A549 (cell line): Measurements from ENCODE around the gene MARK2. TPM values are rescaled to one million over a fixed set of nuclear protein-coding genes. Genes with fewer than 3 reads are reported as not detected.

Experiments
- ATAC-seq, 2 experiments: fragments of 200-7000 bp in 1 of 2; fragments of >200 bp in 1 of 2; cut with Nextera tagmentation in 1 of 2; cut with Tn5 transposase in 1 of 2; 3 replicates each; pipeline versions ENCODE4 v1.8.0 to v1.9.1; 2018 to 2020; ENCODE audit warnings: mild to moderate bottlenecking in 1 of 2, moderate library complexity in 1 of 2
- CTCF ChIA-PET: fragments of 300-600 bp; sonication (Branson Sonifier 250); formaldehyde crosslinking; extraction: SDS; loops from one replicate; lab custom pipeline; 2021; ENCODE audit warnings: antibody characterized with exemption, inconsistent platforms; lab: Yijun Ruan, JAX
- POLR2A ChIA-PET: fragments of 350-600 bp; formaldehyde crosslinking; extraction: SDS; loops from one replicate; lab custom pipeline; 2021; ENCODE audit warnings: antibody characterized with exemption, inconsistent platforms; lab: Yijun Ruan, JAX
- DNase-seq, 2 experiments: peaks; one replicate each; pipeline versions ENCODE4 v3.0.0 to v3.0.0-alpha.2; 2011 to 2016; ENCODE audit warnings: low read depth in 1 of 2, low spot score in 1 of 2
- FAIRE-seq: peaks from 2 replicates; lab custom pipeline; 2011; peaks lifted over from hg19 to GRCh38; lab: Jason Lieb, UNC
- H3K27ac ChIP-seq, 2 experiments: fragments of >200 bp; sonication (Bioruptor Twin); formaldehyde crosslinking; 3 replicates each; pipeline ENCODE4 v1.5.1; 2016 to 2017
- H3K4me1 ChIP-seq: fragments of >200 bp; sonication (Bioruptor Twin); formaldehyde crosslinking; 3 replicates; pipeline ENCODE4 v1.6.1; 2016
- H3K4me2 ChIP-seq: fragments of >200 bp; sonication (Bioruptor Twin); formaldehyde crosslinking; 3 replicates; pipeline ENCODE4 v1.6.1; 2016
- H3K4me3 ChIP-seq: fragments of >200 bp; sonication (Bioruptor Twin); formaldehyde crosslinking; 3 replicates; pipeline ENCODE4 v1.5.1; 2016
- H3K9me3 ChIP-seq: fragments of >200 bp; sonication (Bioruptor Twin); formaldehyde crosslinking; 3 replicates; pipeline ENCODE4 v1.6.1; 2016
- CHD4 ChIP-seq: fragments of 200-600 bp; sonication (generic); IDR thresholded peaks from 2 replicates; pipeline ENCODE4 v1.6.1; 2016; ENCODE audit warnings: antibody characterized with exemption, mild to moderate bottlenecking, borderline replicate concordance
- EP300 ChIP-seq, 2 experiments: fragments of >200 bp; sonication (Bioruptor Twin); formaldehyde crosslinking; IDR thresholded peaks; 2 replicates in 1 of 2; 3 replicates in 1 of 2; pipeline ENCODE4 v1.6.1; 2016 to 2017
- FOXS1 ChIP-seq: fragments of 250-450 bp; sonication (Bioruptor Pico); IDR thresholded peaks from 2 replicates; pipeline ENCODE4 v1.5.0; 2020; ENCODE audit warnings: mild to moderate bottlenecking, moderate library complexity
- HEYL ChIP-seq: fragments of 250-450 bp; sonication (Bioruptor Pico); IDR thresholded peaks from 2 replicates; pipeline ENCODE4 v1.8.0; 2021; ENCODE audit warnings: mild to moderate bottlenecking, moderate library complexity
- JUNB ChIP-seq: fragments of >200 bp; sonication (Bioruptor Twin); formaldehyde crosslinking; IDR thresholded peaks from 2 replicates; pipeline ENCODE4 v1.6.1; 2016
- KDM1A ChIP-seq: fragments of 200-600 bp; sonication (generic); IDR thresholded peaks from 2 replicates; pipeline ENCODE4 v1.6.1; 2016; ENCODE audit warnings: low read depth, mild to moderate bottlenecking
- MAZ ChIP-seq: fragments of 150-350 bp; IDR thresholded peaks from 2 replicates; pipeline ENCODE4 v1.6.1; 2014; ENCODE audit warnings: antibody characterized with exemption, low read depth, low read length, borderline replicate concordance
- NR3C1 ChIP-seq: fragments of >200 bp; sonication (Bioruptor Twin); formaldehyde crosslinking; IDR thresholded peaks from 3 replicates; pipeline ENCODE4 v1.6.1; 2017
- PHF8 ChIP-seq: fragments of 200-600 bp; sonication (generic); IDR thresholded peaks from 2 replicates; pipeline ENCODE4 v1.6.1; 2016; ENCODE audit warnings: low read depth, mild to moderate bottlenecking, antibody characterized with exemption, moderate library complexity, borderline replicate concordance
- POLR2AphosphoS2 ChIP-seq: conservative IDR thresholded peaks from 2 replicates; pipeline ENCODE4 v1.6.1; 2012; ENCODE audit warnings: low read length, improper control_type of control experiment, inconsistent platforms
- RCOR1 ChIP-seq: fragments of 150-350 bp; IDR thresholded peaks from 2 replicates; pipeline ENCODE4 v1.6.1; 2014; ENCODE audit warnings: antibody characterized with exemption, low read length, low read depth
- RFX5 ChIP-seq: fragments of 450-650 bp; IDR thresholded peaks from 2 replicates; pipeline ENCODE4 v1.7.1; 2014; ENCODE audit warnings: antibody characterized with exemption, mild to moderate bottlenecking, moderate library complexity
- SMC3 ChIP-seq: fragments of >200 bp; sonication (Bioruptor Twin); formaldehyde crosslinking; IDR thresholded peaks from 3 replicates; pipeline ENCODE4 v1.6.1; 2018; ENCODE audit warnings: inconsistent platforms
- ZC3H11A ChIP-seq: fragments of 450-650 bp; IDR thresholded peaks from 2 replicates; pipeline ENCODE4 v1.6.1; 2014; ENCODE audit warnings: antibody characterized with exemption, mild to moderate bottlenecking
- ZSCAN20 ChIP-seq: fragments of 250-450 bp; sonication (Bioruptor Pico); IDR thresholded peaks from 2 replicates; pipeline ENCODE4 v1.8.0; 2022; ENCODE audit warnings: mild to moderate bottlenecking, moderate library complexity
- WGBS: methylation state at CpG from one replicate; pipeline ENCODE4 v1.1.6; 2017; ENCODE audit errors: missing lambda C conversion rate; 5-methylcytosine and 5-hydroxymethylcytosine counted together
- polyA plus RNA-seq, 4 experiments: library from polyadenylated mRNA; depleted of rRNA in 3 of 4; stranded (reverse); fragments of >200 nt; fragmentation: RNase III in 1 of 4; extraction: RNeasy Plus Mini Kit Qiagen cat#74134 plus additional on column Dnase treatment in 1 of 4; gene quantifications; 2 replicates in 3 of 4; 3 replicates in 1 of 4; pipeline ENCODE4 v1.2.3, GENCODE V29; 2011 to 2017
- TF ChIP-seq, protein P1 (sequence below): fragments of 250-450 bp; sonication (Bioruptor Pico); IDR thresholded peaks from 2 replicates; pipeline ENCODE4 v1.5.0; 2021; ENCODE audit warnings: mild to moderate bottlenecking, moderate library complexity, borderline replicate concordance
- TF ChIP-seq, protein P2 (sequence below): IDR thresholded peaks from 2 replicates; pipeline ENCODE4 v1.6.1; 2012; ENCODE audit warnings: low read depth, borderline replicate concordance
- TF ChIP-seq, protein P3 (sequence below): fragments of >200 bp; sonication (Bioruptor Twin); formaldehyde crosslinking; IDR thresholded peaks from 3 replicates; pipeline ENCODE4 v1.6.1; 2016
- TF ChIP-seq, protein P4 (sequence below): fragments of >200 bp; sonication (Bioruptor Twin); formaldehyde crosslinking; IDR thresholded peaks from 3 replicates; pipeline ENCODE4 v1.5.1; 2016

MARK2 gene
- polyA plus RNA-seq, 2 of the 4 experiments (the other 2 are of a cell fraction) = 20.2 to 28.4 TPM

- CTCF ChIA-PET = interaction anchor here (0.8 to 1.9 kb wide), 4 partner anchors 16 to 65 kb away, joined by 3 to 9 read pairs (median 3); no protein-coding TSS in a partner anchor
- Histone ChIP-seq H3K4me1 (peaks cover 18% of the 10 kb centered on the region; the same call in 2 of the 3 replicates), H3K27ac (no peak overlapping the region), H3K9me3 (no peaks in the 10 kb centered on the region), H3K4me2 (peak overlapping the region; percentile 31; the same call in 1 of the 3 replicates), H3K4me3 (no peak overlapping the region)
- TF ChIP-seq MAZ = no peak
- no peak for TF ChIP-seq FOXS1
- TF ChIP-seq KDM1A = no peak
- TF ChIP-seq ZC3H11A = no peak
- TF ChIP-seq, protein P1, sequence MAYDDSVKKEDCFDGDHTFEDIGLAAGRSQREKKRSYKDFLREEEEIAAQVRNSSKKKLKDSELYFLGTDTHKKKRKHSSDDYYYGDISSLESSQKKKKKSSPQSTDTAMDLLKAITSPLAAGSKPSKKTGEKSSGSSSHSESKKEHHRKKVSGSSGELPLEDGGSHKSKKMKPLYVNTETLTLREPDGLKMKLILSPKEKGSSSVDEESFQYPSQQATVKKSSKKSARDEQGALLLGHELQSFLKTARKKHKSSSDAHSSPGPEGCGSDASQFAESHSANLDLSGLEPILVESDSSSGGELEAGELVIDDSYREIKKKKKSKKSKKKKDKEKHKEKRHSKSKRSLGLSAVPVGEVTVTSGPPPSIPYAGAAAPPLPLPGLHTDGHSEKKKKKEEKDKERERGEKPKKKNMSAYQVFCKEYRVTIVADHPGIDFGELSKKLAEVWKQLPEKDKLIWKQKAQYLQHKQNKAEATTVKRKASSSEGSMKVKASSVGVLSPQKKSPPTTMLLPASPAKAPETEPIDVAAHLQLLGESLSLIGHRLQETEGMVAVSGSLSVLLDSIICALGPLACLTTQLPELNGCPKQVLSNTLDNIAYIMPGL = no peak
- TF ChIP-seq, protein P2, sequence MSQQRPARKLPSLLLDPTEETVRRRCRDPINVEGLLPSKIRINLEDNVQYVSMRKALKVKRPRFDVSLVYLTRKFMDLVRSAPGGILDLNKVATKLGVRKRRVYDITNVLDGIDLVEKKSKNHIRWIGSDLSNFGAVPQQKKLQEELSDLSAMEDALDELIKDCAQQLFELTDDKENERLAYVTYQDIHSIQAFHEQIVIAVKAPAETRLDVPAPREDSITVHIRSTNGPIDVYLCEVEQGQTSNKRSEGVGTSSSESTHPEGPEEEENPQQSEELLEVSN = no peak
- no peak for TF ChIP-seq CHD4
- no peak for TF ChIP-seq SMC3
- DNase-seq (no peak), ATAC-seq (no peak), FAIRE-seq (no peak)
- WGBS = 91% methylated on average over 3 of the region's 3 CpGs
- POLR2A ChIA-PET = no interaction called here
These were observed 41.5 kb downstream of the MARK2 start for GRCh38 chr11:63880403-63880790.

DNA sequence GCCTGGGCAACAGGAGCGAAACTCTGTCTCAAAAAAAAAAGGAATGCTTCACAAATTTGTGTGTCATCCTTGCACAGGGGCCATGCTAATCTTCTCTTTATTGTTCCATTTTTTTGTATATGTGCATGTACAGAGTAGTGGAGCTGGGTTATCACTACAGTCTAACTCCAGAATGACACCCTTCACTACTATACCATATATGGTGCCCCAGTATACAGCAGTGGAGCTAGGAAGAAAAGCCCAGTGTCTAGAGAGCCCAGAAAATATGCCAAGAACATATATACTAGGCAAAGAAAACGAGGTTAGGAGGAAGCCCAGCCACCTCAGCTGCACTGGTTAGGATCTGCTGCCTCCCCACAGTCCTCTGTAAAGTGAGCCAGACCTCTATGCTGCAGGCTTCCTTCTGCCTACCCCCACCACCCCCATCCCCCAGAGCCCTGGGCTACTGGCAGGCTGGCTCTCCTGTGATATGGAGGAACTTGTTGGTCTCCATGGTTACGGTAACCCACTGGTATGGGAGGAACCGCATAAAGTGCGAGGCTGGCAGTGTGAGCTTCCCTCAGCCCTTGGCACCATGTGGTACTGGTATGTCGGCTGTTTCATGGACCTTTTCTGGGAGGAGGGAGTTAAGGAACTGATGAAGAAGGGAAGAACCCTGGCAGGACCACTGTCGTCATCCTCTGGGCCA lies 43.8 kb downstream of the MARK2 start:
- 96% methylated on average over 7 of the region's 7 CpGs for whole genome bisulfite sequencing
- H3K27ac ChIP-seq = no peak overlapping the region
- TF ChIP-seq POLR2AphosphoS2 = no peak
- no peak for TF ChIP-seq PHF8
- TF ChIP-seq ZSCAN20 (CRISPR knock-in tag) = no peak
- TF ChIP-seq, protein P1 = no peak
- TF ChIP-seq JUNB = no peak
- no peak for TF ChIP-seq RCOR1
- no peak for TF ChIP-seq HEYL (CRISPR knock-in tag)
- no peak for TF ChIP-seq RFX5
- DNase-seq (no peak), FAIRE-seq (no peak), ATAC-seq (peak; percentile 15 to 21; a peak in 2 of 6 replicates)
- ChIA-PET CTCF (interaction anchor here (0.8 to 5.7 kb wide), 6 partner anchors 10 to 386 kb away, joined by 3 to 27 read pairs (median 3); partner anchors contain the start of gene RCOR2), POLR2A (interaction anchor here (0.9 kb wide), 1 partner anchor 44 kb away, joined by 3 read pairs; no protein-coding TSS in a partner anchor)
- H3K4me3 ChIP-seq = no peak overlapping the region
- H3K9me3 ChIP-seq = no peaks in the 10 kb centered on the region
- peaks cover 26% of the 10 kb centered on the region; the same call in 2 of the 3 replicates for H3K4me1 ChIP-seq
- H3K4me2 ChIP-seq = no peak overlapping the region

DNA sequence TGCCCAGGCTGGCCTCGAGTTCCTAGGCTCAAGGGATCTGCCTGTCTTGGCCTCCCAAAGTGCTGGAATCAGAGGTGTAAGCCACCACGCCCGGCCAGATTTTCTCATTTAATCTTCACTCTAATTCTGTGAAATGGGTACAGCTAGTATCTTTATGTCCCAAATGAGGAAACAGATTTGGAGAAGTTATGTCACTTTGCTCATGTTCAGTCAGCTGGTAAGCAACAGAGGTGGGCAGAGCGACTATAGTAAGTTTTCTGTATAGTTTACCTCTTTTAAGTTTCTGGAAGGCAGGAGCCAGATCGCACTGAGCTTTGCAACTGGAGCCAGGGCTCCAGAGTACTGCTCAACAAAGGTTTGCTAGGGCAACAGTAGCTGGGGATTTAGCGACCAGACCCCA lies 44.9 kb downstream of the MARK2 start:
- POLR2A ChIA-PET = interaction anchor here (1.4 kb wide), 1 partner anchor 45 kb away, joined by 4 read pairs; the partner anchor contains the start of gene MARK2
- DNase-seq = no peak
- TF ChIP-seq NR3C1 = no peak
- TF ChIP-seq, protein P3, sequence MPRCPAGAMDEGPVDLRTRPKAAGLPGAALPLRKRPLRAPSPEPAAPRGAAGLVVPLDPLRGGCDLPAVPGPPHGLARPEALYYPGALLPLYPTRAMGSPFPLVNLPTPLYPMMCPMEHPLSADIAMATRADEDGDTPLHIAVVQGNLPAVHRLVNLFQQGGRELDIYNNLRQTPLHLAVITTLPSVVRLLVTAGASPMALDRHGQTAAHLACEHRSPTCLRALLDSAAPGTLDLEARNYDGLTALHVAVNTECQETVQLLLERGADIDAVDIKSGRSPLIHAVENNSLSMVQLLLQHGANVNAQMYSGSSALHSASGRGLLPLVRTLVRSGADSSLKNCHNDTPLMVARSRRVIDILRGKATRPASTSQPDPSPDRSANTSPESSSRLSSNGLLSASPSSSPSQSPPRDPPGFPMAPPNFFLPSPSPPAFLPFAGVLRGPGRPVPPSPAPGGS = no peak
- TF ChIP-seq EP300 (IDR thresholded peaks at IDR 0.05) = no peak
- TF ChIP-seq, protein P4, sequence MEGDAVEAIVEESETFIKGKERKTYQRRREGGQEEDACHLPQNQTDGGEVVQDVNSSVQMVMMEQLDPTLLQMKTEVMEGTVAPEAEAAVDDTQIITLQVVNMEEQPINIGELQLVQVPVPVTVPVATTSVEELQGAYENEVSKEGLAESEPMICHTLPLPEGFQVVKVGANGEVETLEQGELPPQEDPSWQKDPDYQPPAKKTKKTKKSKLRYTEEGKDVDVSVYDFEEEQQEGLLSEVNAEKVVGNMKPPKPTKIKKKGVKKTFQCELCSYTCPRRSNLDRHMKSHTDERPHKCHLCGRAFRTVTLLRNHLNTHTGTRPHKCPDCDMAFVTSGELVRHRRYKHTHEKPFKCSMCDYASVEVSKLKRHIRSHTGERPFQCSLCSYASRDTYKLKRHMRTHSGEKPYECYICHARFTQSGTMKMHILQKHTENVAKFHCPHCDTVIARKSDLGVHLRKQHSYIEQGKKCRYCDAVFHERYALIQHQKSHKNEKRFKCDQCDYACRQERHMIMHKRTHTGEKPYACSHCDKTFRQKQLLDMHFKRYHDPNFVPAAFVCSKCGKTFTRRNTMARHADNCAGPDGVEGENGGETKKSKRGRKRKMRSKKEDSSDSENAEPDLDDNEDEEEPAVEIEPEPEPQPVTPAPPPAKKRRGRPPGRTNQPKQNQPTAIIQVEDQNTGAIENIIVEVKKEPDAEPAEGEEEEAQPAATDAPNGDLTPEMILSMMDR = no peak
- TF ChIP-seq, all 56 proteins: peak for 0
- H3K4me1 ChIP-seq = peaks cover 36% of the 10 kb centered on the region
- ATAC-seq = no peak
- H3K9me3 ChIP-seq = no peaks in the 10 kb centered on the region
- no peak for FAIRE-seq
- H3K4me2 ChIP-seq = no peak overlapping the region
- H3K27ac ChIP-seq = no peak overlapping the region
- no peak overlapping the region for H3K4me3 ChIP-seq
- 92% methylated on average over 6 of the region's 6 CpGs for WGBS
- CTCF ChIA-PET = interaction anchor here (0.8 to 5.7 kb wide), 8 partner anchors 9 to 385 kb away, joined by 3 to 27 read pairs (median 4); no protein-coding TSS in a partner anchor
